Mammary epithelial cell (primary cell): Measurements from ENCODE around the gene MSH3.
"Not testable (repeated sequence)": the region's sequence is repeated elsewhere in the genome, so short reads cannot be mapped to it uniquely, and the experiment has no call there.

ENCODE experiments used
- EZH2 ChIP-seq: IDR thresholded peaks from 2 replicates; pipeline ENCODE4 v1.6.1; 2012; ENCODE audit warnings: low read length, inconsistent platforms, borderline replicate concordance
- TF ChIP-seq, protein P1 (sequence below), 2 donors: IDR thresholded peaks in 1 of 2; conservative IDR thresholded peaks in 1 of 2; 2 replicates each; pipeline ENCODE4 v1.5.1; 2011 to 2012; ENCODE audit warnings: inconsistent platforms in 2 of 2, low read length in 2 of 2, mild to moderate bottlenecking in 2 of 2, control low read depth in 1 of 2, low read depth in 1 of 2; ENCODE audit not compliant: insufficient read depth in 1 of 2; ENCODE audit errors: extremely low read depth in 1 of 2

DNA sequence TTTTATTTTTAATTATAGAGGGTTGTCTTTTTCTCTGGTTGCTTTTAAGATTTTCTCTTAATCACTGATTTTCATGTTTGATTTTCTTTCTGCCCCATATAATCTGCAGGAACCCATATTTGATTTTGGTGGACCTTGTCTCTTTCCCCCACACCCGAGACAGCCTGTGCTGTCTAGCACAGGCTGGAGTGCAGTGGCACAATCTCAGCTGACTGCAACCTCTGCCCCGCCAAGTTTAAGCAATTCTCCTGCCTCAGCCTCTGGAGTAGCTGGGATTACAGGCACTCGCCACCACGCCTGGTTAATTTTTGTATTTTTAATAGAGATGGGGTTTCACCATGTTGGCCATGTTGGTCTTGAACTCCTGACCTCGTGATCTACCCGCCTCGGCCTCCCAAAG is 6.2 kb downstream of the MSH3 start:
- TF ChIP-seq, protein P1, sequence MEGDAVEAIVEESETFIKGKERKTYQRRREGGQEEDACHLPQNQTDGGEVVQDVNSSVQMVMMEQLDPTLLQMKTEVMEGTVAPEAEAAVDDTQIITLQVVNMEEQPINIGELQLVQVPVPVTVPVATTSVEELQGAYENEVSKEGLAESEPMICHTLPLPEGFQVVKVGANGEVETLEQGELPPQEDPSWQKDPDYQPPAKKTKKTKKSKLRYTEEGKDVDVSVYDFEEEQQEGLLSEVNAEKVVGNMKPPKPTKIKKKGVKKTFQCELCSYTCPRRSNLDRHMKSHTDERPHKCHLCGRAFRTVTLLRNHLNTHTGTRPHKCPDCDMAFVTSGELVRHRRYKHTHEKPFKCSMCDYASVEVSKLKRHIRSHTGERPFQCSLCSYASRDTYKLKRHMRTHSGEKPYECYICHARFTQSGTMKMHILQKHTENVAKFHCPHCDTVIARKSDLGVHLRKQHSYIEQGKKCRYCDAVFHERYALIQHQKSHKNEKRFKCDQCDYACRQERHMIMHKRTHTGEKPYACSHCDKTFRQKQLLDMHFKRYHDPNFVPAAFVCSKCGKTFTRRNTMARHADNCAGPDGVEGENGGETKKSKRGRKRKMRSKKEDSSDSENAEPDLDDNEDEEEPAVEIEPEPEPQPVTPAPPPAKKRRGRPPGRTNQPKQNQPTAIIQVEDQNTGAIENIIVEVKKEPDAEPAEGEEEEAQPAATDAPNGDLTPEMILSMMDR (conservative IDR thresholded peaks at IDR 0.05 in 1 of 2, IDR thresholded peaks at IDR 0.05 in 1 of 2; ENCODE audit: extremely low read depth in 1 of 2, insufficient read depth in 1 of 2, low read depth in 1 of 2, low read length in 2 of 2): not testable (repeated sequence)
- TF ChIP-seq EZH2: not testable (repeated sequence)
